K562 (cell line): ENCODE measurements around the gene ZNF609. TPM values are rescaled to one million over a fixed set of nuclear protein-coding genes. Genes with fewer than 3 reads are reported as not detected.

ENCODE experiments used
- ASH1L ChIP-seq: fragments of 450-650 bp; IDR thresholded peaks from 2 replicates; pipeline ENCODE4 v1.6.1; 2018; ENCODE audit warnings: borderline replicate concordance, mild to moderate bottlenecking, low read depth; ENCODE audit not compliant: partially characterized antibody
- CBX3 ChIP-seq, 2 experiments: IDR thresholded peaks; 1 replicate in 1 of 2; 2 replicates in 1 of 2; pipeline ENCODE4 v1.6.1; 2012; ENCODE audit warnings: inconsistent platforms in 2 of 2, low read length in 2 of 2, borderline replicate concordance in 1 of 2, control low read depth in 1 of 2
- HLTF ChIP-seq: fragments of 450-650 bp; IDR thresholded peaks from 2 replicates; pipeline ENCODE4 v1.6.1; 2016
- MTA3 ChIP-seq: fragments of 450-650 bp; formaldehyde crosslinking; IDR thresholded peaks from 2 replicates; pipeline ENCODE4 v1.6.1; 2017; ENCODE audit warnings: mild to moderate bottlenecking, borderline replicate concordance
- NCOR1 ChIP-seq: fragments of 450-650 bp; IDR thresholded peaks from 2 replicates; pipeline ENCODE4 v1.6.1; 2016; ENCODE audit warnings: mild to moderate bottlenecking, moderate library complexity
- NR2C1 ChIP-seq, 2 experiments: fragments of 450-650 bp; IDR thresholded peaks; 2 replicates each; pipeline ENCODE4 v1.6.1; 2017; ENCODE audit warnings: mild to moderate bottlenecking in 2 of 2, antibody characterized with exemption in 1 of 2, inconsistent platforms in 1 of 2, missing compliant biosample characterization in 1 of 2, missing genetic modification characterization in 1 of 2
- SETDB1 ChIP-seq: IDR thresholded peaks from one replicate; pipeline ENCODE4 v1.6.1; 2012; ENCODE audit warnings: low read length, control low read depth, inconsistent platforms
- TCF3 ChIP-seq: sonication (generic); formaldehyde crosslinking; IDR thresholded peaks from 2 replicates; pipeline ENCODE4 v1.4.0; 2020; ENCODE audit warnings: mild to moderate bottlenecking, missing genetic modification reagents
- TOE1 ChIP-seq, 2 experiments: fragments of 450-650 bp in 1 of 2; sonication (generic) in 1 of 2; formaldehyde crosslinking in 1 of 2; IDR thresholded peaks; 2 replicates each; pipeline versions ENCODE4 v1.7.1 to v1.8.0; 2016 to 2022; ENCODE audit warnings: borderline replicate concordance in 2 of 2, mild to moderate bottlenecking in 2 of 2, antibody characterized with exemption in 1 of 2, inconsistent platforms in 1 of 2, low read depth in 1 of 2, missing genetic modification reagents in 1 of 2, moderate library complexity in 1 of 2
- ZNF239 ChIP-seq: fragments of 250-450 bp; sonication (Bioruptor Pico); IDR thresholded peaks from 2 replicates; pipeline ENCODE4 v1.4.0; 2020; ENCODE audit warnings: mild to moderate bottlenecking
- ZNF707 ChIP-seq: fragments of 250-450 bp; sonication (Bioruptor Pico); conservative IDR thresholded peaks from 2 replicates; pipeline ENCODE4 v1.8.0; 2022; ENCODE audit warnings: inconsistent platforms, mild to moderate bottlenecking, moderate library complexity
- ZNF77 ChIP-seq: fragments of 250-450 bp; sonication (Bioruptor Pico); IDR thresholded peaks from 2 replicates; pipeline ENCODE4 v1.5.0; 2020
- polyA plus RNA-seq, 8 experiments: library from polyadenylated mRNA; depleted of rRNA in 4 of 8; stranded (reverse) in 5 of 8; unstranded in 3 of 8; fragments of >200 nt; fragmentation: Nextera tagmentation in 2 of 8; fragmentation: Illumina TruSeq in 1 of 8; extraction: Ambion mirVana in 2 of 8; extraction: Trizol in 1 of 8; gene quantifications; 2 replicates each; pipeline versions ENCODE4 v1.2.1 to v1.2.3, GENCODE V29; 2011 to 2014; ENCODE audit warnings: inconsistent platforms in 1 of 8, missing spikeins in 1 of 8
- total RNA-seq, 7 experiments: library from RNA; depleted of rRNA in 6 of 7; stranded (reverse); fragments of >200 nt in 6 of 7; fragmentation: Illumina TruSeq in 2 of 7; extraction: Trizol in 2 of 7; gene quantifications; 2 replicates each; pipeline versions ENCODE4 v1.2.1 to v1.2.3, GENCODE V29; 2011 to 2021; ENCODE audit warnings: low replicate concordance in 1 of 7
- TF ChIP-seq, protein P1 (sequence below): fragments of 450-650 bp; formaldehyde crosslinking; IDR thresholded peaks from 2 replicates; pipeline ENCODE4 v1.4.0; 2022; ENCODE audit warnings: missing genetic modification characterization
- TF ChIP-seq, protein P2 (sequence below): fragments of 450-650 bp; IDR thresholded peaks from 2 replicates; pipeline ENCODE4 v1.6.1; 2018; ENCODE audit not compliant: partially characterized antibody
- TF ChIP-seq, protein P3 (sequence below): fragments of 250-450 bp; sonication (Bioruptor Pico); IDR thresholded peaks from 2 replicates; pipeline ENCODE4 v1.4.0; 2020; ENCODE audit warnings: mild to moderate bottlenecking, moderate library complexity, borderline replicate concordance
- TF ChIP-seq, protein P4 (sequence below): fragments of 250-450 bp; sonication (Bioruptor Pico); IDR thresholded peaks from 2 replicates; pipeline ENCODE4 v1.8.0; 2022; ENCODE audit warnings: inconsistent platforms, mild to moderate bottlenecking, moderate library complexity, borderline replicate concordance

Gene ZNF609
- total and polyA plus RNA-seq, 9 of the 15 experiments (the other 6 are each of a cell fraction or from before 2014, with no cell fraction given), result 3.0 to 38.7 (median 17.8) TPM

DNA sequence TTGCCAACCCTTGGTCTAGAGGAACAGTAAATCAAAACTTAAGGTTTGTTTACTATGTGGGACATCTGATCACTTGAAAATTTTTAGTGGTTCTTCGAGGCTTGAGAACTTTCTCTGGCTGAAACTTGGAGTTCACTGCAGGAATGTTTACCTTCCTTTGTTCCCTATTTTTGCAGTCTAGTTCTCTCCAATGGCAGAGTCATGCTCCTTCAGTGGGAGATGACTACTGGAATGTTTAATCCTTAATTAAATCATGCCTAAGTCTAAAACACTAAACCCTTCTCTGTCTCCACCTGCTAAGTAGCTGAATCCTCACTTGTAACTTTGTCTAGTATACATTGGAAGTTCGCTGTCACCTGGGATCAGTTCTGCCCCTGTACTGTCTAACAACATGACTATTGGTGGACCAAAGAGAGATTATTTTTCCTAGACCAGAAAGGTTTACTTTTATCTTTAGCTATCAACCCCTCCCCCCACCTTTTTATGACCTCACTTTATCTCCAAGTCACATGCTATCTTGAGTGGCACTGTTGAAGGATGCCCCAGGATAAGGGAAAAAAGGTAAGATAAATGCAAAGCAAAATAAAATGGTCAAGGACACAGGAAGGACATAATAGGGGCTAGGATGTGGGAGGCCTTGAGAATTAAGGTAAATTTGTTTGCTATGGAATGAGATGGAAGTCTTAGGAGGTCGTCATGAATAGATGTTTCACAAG is 1.2 kb upstream of the ZNF609 start (continued):
- TF ChIP-seq TOE1 (IDR thresholded peaks at IDR 0.05; ENCODE audit: borderline replicate concordance) (no peak), TOE1 (CRISPR knock-in tag; IDR thresholded peaks at IDR 0.05; ENCODE audit: borderline replicate concordance, low read depth) (no peak), ASH1L (no peak), NCOR1 (0 out of 2 replicates have a peak, but pooled peaks have one; percentile 20), TCF3 (0 out of 2 replicates have a peak, but pooled peaks have one; percentile 7), ZNF707 (no peak), ZNF77 (CRISPR knock-in tag) (no peak), HLTF (no peak), SETDB1 (no peak), ZNF239 (CRISPR knock-in tag) (no peak), NR2C1 (IDR thresholded peaks at IDR 0.05) (no peak), NR2C1 (tag; IDR thresholded peaks at IDR 0.05) (no peak), CBX3 (IDR thresholded peaks at IDR 0.05; ENCODE audit: borderline replicate concordance in 1 of 2, low read length in 2 of 2) (no peak), MTA3 (no peak)
- TF ChIP-seq, protein P1, sequence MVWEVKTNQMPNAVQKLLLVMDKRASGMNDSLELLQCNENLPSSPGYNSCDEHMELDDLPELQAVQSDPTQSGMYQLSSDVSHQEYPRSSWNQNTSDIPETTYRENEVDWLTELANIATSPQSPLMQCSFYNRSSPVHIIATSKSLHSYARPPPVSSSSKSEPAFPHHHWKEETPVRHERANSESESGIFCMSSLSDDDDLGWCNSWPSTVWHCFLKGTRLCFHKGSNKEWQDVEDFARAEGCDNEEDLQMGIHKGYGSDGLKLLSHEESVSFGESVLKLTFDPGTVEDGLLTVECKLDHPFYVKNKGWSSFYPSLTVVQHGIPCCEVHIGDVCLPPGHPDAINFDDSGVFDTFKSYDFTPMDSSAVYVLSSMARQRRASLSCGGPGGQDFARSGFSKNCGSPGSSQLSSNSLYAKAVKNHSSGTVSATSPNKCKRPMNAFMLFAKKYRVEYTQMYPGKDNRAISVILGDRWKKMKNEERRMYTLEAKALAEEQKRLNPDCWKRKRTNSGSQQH (CRISPR knock-in tag), result no peak
- TF ChIP-seq, protein P2, sequence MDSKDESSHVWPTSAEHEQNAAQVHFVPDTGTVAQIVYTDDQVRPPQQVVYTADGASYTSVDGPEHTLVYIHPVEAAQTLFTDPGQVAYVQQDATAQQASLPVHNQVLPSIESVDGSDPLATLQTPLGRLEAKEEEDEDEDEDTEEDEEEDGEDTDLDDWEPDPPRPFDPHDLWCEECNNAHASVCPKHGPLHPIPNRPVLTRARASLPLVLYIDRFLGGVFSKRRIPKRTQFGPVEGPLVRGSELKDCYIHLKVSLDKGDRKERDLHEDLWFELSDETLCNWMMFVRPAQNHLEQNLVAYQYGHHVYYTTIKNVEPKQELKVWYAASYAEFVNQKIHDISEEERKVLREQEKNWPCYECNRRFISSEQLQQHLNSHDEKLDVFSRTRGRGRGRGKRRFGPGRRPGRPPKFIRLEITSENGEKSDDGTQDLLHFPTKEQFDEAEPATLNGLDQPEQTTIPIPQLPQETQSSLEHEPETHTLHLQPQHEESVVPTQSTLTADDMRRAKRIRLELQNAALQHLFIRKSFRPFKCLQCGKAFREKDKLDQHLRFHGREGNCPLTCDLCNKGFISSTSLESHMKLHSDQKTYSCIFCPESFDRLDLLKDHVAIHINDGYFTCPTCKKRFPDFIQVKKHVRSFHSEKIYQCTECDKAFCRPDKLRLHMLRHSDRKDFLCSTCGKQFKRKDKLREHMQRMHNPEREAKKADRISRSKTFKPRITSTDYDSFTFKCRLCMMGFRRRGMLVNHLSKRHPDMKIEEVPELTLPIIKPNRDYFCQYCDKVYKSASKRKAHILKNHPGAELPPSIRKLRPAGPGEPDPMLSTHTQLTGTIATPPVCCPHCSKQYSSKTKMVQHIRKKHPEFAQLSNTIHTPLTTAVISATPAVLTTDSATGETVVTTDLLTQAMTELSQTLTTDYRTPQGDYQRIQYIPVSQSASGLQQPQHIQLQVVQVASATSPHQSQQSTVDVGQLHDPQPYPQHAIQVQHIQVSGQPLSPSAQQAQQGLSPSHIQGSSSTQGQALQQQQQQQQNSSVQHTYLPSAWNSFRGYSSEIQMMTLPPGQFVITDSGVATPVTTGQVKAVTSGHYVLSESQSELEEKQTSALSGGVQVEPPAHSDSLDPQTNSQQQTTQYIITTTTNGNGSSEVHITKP, result no peak
- TF ChIP-seq, protein P3, sequence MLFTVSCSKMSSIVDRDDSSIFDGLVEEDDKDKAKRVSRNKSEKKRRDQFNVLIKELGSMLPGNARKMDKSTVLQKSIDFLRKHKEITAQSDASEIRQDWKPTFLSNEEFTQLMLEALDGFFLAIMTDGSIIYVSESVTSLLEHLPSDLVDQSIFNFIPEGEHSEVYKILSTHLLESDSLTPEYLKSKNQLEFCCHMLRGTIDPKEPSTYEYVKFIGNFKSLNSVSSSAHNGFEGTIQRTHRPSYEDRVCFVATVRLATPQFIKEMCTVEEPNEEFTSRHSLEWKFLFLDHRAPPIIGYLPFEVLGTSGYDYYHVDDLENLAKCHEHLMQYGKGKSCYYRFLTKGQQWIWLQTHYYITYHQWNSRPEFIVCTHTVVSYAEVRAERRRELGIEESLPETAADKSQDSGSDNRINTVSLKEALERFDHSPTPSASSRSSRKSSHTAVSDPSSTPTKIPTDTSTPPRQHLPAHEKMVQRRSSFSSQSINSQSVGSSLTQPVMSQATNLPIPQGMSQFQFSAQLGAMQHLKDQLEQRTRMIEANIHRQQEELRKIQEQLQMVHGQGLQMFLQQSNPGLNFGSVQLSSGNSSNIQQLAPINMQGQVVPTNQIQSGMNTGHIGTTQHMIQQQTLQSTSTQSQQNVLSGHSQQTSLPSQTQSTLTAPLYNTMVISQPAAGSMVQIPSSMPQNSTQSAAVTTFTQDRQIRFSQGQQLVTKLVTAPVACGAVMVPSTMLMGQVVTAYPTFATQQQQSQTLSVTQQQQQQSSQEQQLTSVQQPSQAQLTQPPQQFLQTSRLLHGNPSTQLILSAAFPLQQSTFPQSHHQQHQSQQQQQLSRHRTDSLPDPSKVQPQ (CRISPR knock-in tag), result no peak
- TF ChIP-seq, protein P4, sequence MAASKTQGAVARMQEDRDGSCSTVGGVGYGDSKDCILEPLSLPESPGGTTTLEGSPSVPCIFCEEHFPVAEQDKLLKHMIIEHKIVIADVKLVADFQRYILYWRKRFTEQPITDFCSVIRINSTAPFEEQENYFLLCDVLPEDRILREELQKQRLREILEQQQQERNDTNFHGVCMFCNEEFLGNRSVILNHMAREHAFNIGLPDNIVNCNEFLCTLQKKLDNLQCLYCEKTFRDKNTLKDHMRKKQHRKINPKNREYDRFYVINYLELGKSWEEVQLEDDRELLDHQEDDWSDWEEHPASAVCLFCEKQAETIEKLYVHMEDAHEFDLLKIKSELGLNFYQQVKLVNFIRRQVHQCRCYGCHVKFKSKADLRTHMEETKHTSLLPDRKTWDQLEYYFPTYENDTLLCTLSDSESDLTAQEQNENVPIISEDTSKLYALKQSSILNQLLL (CRISPR knock-in tag), result no peak
